HepG2 (cell line): ENCODE measurements around the gene RNF213. TPM values are rescaled to one million over a fixed set of nuclear protein-coding genes. Genes with fewer than 3 reads are reported as not detected.
A peak's percentile ranks its signal among the peaks of the same experiment; 100 is the strongest.

Source experiments
- ATAC-seq: fragments of 200-7000 bp; cut with Tn5 transposase; 3 replicates; pipeline ENCODE4 v1.9.1; 2020; ENCODE audit warnings: mild to moderate bottlenecking, moderate library complexity
- BruUV-seq: library from RNA; stranded (reverse); fragments of 400-500 nt; replicated peaks from 2 replicates; lab custom pipeline; 2021; lab: Mats Ljungman, UMichigan
- CTCF ChIA-PET: fragments of 300-600 bp; formaldehyde crosslinking; extraction: SDS; loops from one replicate; lab custom pipeline; 2021; ENCODE audit warnings: low total read pairs, inconsistent platforms, low intra/inter-chr PET ratio; lab: Yijun Ruan, JAX
- POLR2A ChIA-PET: fragments of 350-600 bp; sonication (Branson Sonifier 250); formaldehyde crosslinking; loops from one replicate; lab custom pipeline; 2020; ENCODE audit warnings: antibody characterized with exemption, inconsistent platforms; lab: Yijun Ruan, JAX
- DNase-seq: peaks from one replicate; pipeline ENCODE4 v3.0.0-alpha.2; 2015; ENCODE audit warnings: low spot score
- FAIRE-seq: peaks from 3 replicates; lab custom pipeline; 2011; peaks lifted over from hg19 to GRCh38; lab: Jason Lieb, UNC
- H2AFZ ChIP-seq: one replicate; pipeline ENCODE4 v1.6.1; 2011; ENCODE audit warnings: low read length, inconsistent platforms
- H3K27ac ChIP-seq: fragments of 300-600 bp; 3 replicates; pipeline ENCODE4 v1.8.0; 2011; ENCODE audit warnings: mixed run types, mild to moderate bottlenecking, mixed read lengths, low read length, inconsistent platforms; ENCODE audit not compliant: insufficient read depth; ENCODE audit errors: extremely low read length
- H3K27me3 ChIP-seq, 2 experiments: fragments of 200-600 bp in 1 of 2; 2 replicates in 1 of 2; 3 replicates in 1 of 2; pipeline versions ENCODE4 v1.6.0 to v1.8.0; 2011; ENCODE audit warnings: low read length in 2 of 2, mild to moderate bottlenecking in 2 of 2, moderate library complexity in 2 of 2, inconsistent platforms in 1 of 2; ENCODE audit not compliant: insufficient read depth in 2 of 2, control insufficient read depth in 1 of 2
- H3K36me3 ChIP-seq, 2 experiments: fragments of 200-600 bp in 1 of 2; replicated peaks in 1 of 2; 2 replicates in 1 of 2; 3 replicates in 1 of 2; pipeline versions ENCODE4 v1.5.1 to v1.8.0; 2011; ENCODE audit warnings: low read length in 2 of 2, inconsistent platforms in 1 of 2; ENCODE audit not compliant: insufficient read depth in 2 of 2, control insufficient read depth in 1 of 2
- H3K4me1 ChIP-seq: 2 replicates; pipeline ENCODE4 v1.5.1; 2012; ENCODE audit warnings: low read length, inconsistent platforms; ENCODE audit not compliant: insufficient read depth
- H3K4me2 ChIP-seq: 2 replicates; pipeline ENCODE4 v1.6.0; 2011; ENCODE audit warnings: low read depth, low read length, inconsistent platforms
- H3K4me3 ChIP-seq, 3 experiments: fragments of 200-600 bp in 1 of 3; sonication (generic), shearing (Covaris generic) in 1 of 3; replicated peaks in 1 of 3; 2 replicates each; pipeline ENCODE4 v1.5.1; 2011 to 2016; ENCODE audit warnings: low read length in 3 of 3, inconsistent platforms in 2 of 3, low read depth in 2 of 3, mild to moderate bottlenecking in 2 of 3, control low read depth in 1 of 3, mixed read lengths in 1 of 3; ENCODE audit not compliant: insufficient read depth in 1 of 3
- H3K79me2 ChIP-seq: one replicate; pipeline ENCODE4 v1.6.1; 2011; ENCODE audit warnings: low read length, inconsistent platforms; ENCODE audit not compliant: insufficient read depth
- H3K9ac ChIP-seq: 2 replicates; pipeline ENCODE4 v1.6.0; 2011; ENCODE audit warnings: mild to moderate bottlenecking, low read depth, low read length, inconsistent platforms; ENCODE audit not compliant: insufficient read depth
- H3K9me3 ChIP-seq: 2 replicates; pipeline ENCODE4 v1.5.1; 2012; ENCODE audit warnings: mild to moderate bottlenecking, low read length
- H4K20me1 ChIP-seq: 2 replicates; pipeline ENCODE4 v1.6.0; 2011; ENCODE audit warnings: inconsistent platforms, mild to moderate bottlenecking, low read length, moderate library complexity; ENCODE audit not compliant: insufficient read depth
- CBX5 ChIP-seq: sonication (generic); formaldehyde crosslinking; IDR thresholded peaks from 2 replicates; pipeline ENCODE4 v1.4.0; 2020; ENCODE audit warnings: missing genetic modification reagents, borderline replicate concordance
- CTCF ChIP-seq: sonication (generic); formaldehyde crosslinking; IDR thresholded peaks from 2 replicates; pipeline ENCODE4 v1.5.0; 2020; ENCODE audit warnings: mild to moderate bottlenecking, missing genetic modification reagents, moderate library complexity
- IKZF5 ChIP-seq: IDR thresholded peaks from 2 replicates; pipeline ENCODE4 v1.6.1; 2018; ENCODE audit warnings: missing genetic modification reagents, mild to moderate bottlenecking, missing compliant biosample characterization
- RBFOX2 ChIP-seq: fragments of 200-400 bp; formaldehyde crosslinking; IDR thresholded peaks from 2 replicates; pipeline ENCODE4 v1.6.1; 2017; ENCODE audit warnings: low read depth, mild to moderate bottlenecking, low read length
- RCOR2 ChIP-seq: IDR thresholded peaks from 2 replicates; pipeline ENCODE4 v1.6.1; 2016; ENCODE audit warnings: missing biosample characterization, missing genetic modification reagents
- STAG1 ChIP-seq: sonication (generic); formaldehyde crosslinking; IDR thresholded peaks from 2 replicates; pipeline ENCODE4 v1.4.0; 2020; ENCODE audit warnings: missing genetic modification reagents
- TFE3 ChIP-seq: IDR thresholded peaks from 2 replicates; pipeline ENCODE4 v1.6.1; 2016
- WGBS: methylation state at CpG from one replicate; pipeline ENCODE4 v1.1.6; 2017; ENCODE audit warnings: low lambda C conversion rate; 5-methylcytosine and 5-hydroxymethylcytosine counted together
- in situ Hi-C: cut with HindIII; loops from 2 replicates; pipeline ENCODE4 v1.10.0; 2017; ENCODE audit warnings: low pct_unique_long_range_greater_than_20kb; ENCODE audit not compliant: extremely low pct_ligation_motif_present
- intact Hi-C: fragments of 100-400 bp; cut with micrococcal nuclease; formaldehyde crosslinking; loops from one replicate; pipeline ENCODE4 v1.10.0; 2022; ENCODE audit not compliant: unreplicated experiment
- polyA plus RNA-seq, 8 experiments: library from polyadenylated mRNA; depleted of rRNA in 3 of 8; stranded (reverse) in 7 of 8; unstranded in 1 of 8; fragments of >200 nt; fragmentation: Illumina TruSeq in 4 of 8; extraction: Trizol in 4 of 8; gene quantifications; 2 replicates each; pipeline versions ENCODE4 v1.2.1 to v1.2.3, GENCODE V29; 2011 to 2016; ENCODE audit warnings: low read depth in 4 of 8, missing spikeins in 1 of 8, mixed read lengths in 1 of 8; ENCODE audit not compliant: insufficient read depth in 1 of 8
- total RNA-seq, 5 experiments: library from RNA; depleted of rRNA; stranded (reverse); fragments of >200 nt; fragmentation: Illumina TruSeq; extraction: Trizol; gene quantifications; 2 replicates each; pipeline ENCODE4 v1.2.3, GENCODE V29; 2016; ENCODE audit warnings: low read depth in 1 of 5
- TF ChIP-seq, protein P1 (sequence below): sonication (generic); formaldehyde crosslinking; IDR thresholded peaks from 2 replicates; pipeline ENCODE4 v1.4.0; 2020; ENCODE audit warnings: missing genetic modification reagents

The RNF213 gene
- total and polyA plus RNA-seq, 2 of the 13 experiments (the other 11 are each of a cell fraction or from before 2014, with no cell fraction given), result 38.6 to 38.7 TPM

DNA sequence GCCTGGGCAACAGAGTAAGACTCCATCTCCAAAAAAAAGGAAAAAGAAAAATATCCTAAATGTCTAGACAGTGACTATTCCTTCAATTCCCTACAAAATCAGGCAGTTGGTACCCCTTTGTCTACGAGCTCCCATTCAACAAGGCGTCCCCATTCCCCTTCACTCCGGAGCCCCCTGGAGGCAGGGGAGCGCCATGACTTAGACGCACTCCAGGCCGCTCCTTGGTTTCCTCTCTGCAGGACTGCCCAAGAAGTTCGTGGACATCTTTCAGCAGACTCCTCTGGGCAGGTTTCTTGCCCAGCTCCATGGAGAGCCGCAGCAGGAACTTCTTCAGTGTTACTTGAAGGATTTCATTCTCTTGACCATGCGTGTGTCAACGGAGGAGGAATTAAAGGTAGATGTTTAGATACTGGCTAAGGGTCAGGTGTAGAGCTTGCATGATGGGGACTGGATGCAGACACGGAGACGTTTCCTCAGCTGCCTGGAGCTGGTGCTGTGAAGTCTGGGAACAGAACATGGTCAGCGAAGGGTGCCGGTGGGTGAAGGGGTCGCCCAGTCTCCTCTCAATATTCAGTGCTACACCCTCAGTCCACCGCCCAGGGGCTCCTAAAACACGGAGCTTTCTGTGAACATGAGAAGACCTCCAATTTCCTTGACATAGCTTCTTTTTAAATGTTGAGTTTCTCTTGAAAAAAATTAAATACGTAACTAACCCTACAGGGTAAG is 101.0 kb downstream of the RNF213 start:
- WGBS, result 98% methylated on average over 18 of the region's 18 CpGs
- no peaks in the 10 kb centered on the region for H4K20me1 ChIP-seq
- no peaks in the 10 kb centered on the region for H3K27me3 ChIP-seq
- ChIA-PET CTCF (no interaction called here), POLR2A (interaction anchor here (1.0 kb wide), 1 partner anchor 216 kb away, joined by 3 read pairs; no protein-coding TSS in a partner anchor)
- BruUV-seq, result no TSS peak
- no peak overlapping the region for H3K9ac ChIP-seq
- H2AFZ ChIP-seq, result no peak overlapping the region
- ATAC-seq (no peak), DNase-seq (no peak), FAIRE-seq (no peak)
- intact Hi-C loops (no loop called here), in situ Hi-C loops (no loop called here)
- no peaks in the 10 kb centered on the region; the same call in 1 of the 2 replicates for H3K9me3 ChIP-seq
- no peak overlapping the region for H3K27ac ChIP-seq
- H3K4me3 ChIP-seq, result no peak overlapping the region
- TF ChIP-seq TFE3 (CRISPR knock-in tag) (no peak), RBFOX2 (no peak), RCOR2 (CRISPR knock-in tag) (no peak), CTCF (CRISPR knock-in tag) (peak; percentile 61), STAG1 (CRISPR knock-in tag) (peak; percentile 50), CBX5 (CRISPR knock-in tag) (peak; percentile 20; the same call in 1 of the 2 replicates), IKZF5 (CRISPR knock-in tag) (no peak)
- TF ChIP-seq, protein P1, sequence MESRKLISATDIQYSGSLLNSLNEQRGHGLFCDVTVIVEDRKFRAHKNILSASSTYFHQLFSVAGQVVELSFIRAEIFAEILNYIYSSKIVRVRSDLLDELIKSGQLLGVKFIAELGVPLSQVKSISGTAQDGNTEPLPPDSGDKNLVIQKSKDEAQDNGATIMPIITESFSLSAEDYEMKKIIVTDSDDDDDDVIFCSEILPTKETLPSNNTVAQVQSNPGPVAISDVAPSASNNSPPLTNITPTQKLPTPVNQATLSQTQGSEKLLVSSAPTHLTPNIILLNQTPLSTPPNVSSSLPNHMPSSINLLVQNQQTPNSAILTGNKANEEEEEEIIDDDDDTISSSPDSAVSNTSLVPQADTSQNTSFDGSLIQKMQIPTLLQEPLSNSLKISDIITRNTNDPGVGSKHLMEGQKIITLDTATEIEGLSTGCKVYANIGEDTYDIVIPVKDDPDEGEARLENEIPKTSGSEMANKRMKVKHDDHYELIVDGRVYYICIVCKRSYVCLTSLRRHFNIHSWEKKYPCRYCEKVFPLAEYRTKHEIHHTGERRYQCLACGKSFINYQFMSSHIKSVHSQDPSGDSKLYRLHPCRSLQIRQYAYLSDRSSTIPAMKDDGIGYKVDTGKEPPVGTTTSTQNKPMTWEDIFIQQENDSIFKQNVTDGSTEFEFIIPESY, result peak; percentile 82
- H3K4me2 ChIP-seq, result no peak overlapping the region
- no peaks in the 10 kb centered on the region for H3K4me1 ChIP-seq
- peaks cover 35 to 69% of the 10 kb centered on the region in 2 experiments for H3K36me3 ChIP-seq
- no peaks in the 10 kb centered on the region for H3K79me2 ChIP-seq
